ENCODE measurements around the gene GALNT9.
"Not testable (repeated sequence)": the region's sequence is repeated elsewhere in the genome, so short reads cannot be mapped to it uniquely, and the experiment has no call there.

GALNT9 gene

GRCh38 chr12:132278401-132279183 lies 50.8 kb downstream of the GALNT9 start:
- no peak for DNase-seq

DNA sequence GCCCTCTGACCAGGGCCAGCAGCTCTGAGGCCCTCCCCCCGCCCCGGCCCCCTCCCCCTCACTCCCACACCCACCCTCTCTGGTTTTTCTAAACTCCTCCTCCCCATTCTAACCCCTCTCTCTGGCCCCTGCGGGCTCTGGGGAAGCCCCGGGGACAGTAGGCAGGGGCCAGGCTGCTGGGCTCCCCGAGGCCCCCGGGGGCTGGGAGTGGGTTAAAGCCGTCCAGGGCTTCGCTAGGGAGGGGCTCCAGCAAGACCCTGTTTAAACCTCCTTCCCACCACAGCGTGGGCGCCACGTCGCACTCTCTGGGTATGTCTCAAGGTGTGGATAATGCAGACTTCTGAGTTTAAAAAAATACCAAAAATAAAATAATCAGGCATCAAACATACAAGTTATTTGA lies 51.4 kb downstream of the GALNT9 start:
- no peak for DNase-seq

DNA sequence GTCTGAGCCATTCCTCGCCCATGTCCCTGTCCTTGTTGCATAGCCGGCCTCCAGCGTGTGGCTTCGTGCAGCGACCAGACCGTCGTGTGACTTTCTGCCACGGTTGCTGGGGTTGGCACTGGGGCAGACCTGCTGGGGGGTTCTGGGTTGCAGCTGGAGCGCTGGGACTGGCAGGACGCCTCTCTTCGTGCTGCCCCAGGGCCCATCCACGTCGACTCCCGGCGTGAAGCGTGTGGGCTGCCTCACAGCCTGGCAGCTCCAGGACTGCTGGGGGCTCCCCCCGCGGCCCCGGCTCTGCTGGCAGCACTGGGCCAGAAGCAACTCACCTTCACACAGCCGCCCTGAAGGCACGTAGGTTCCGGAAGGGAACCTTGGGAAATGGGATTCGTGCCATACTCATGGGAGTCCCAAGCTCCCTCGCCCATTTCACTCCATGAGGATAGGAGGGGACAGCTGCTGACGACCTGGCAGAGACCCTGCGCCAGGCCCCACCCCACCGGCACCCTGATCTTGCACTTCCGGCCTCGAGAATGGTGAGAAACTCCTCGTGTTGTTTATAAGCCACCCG lies 51.9 kb downstream of the GALNT9 start:
- DNase-seq: no peak

DNA sequence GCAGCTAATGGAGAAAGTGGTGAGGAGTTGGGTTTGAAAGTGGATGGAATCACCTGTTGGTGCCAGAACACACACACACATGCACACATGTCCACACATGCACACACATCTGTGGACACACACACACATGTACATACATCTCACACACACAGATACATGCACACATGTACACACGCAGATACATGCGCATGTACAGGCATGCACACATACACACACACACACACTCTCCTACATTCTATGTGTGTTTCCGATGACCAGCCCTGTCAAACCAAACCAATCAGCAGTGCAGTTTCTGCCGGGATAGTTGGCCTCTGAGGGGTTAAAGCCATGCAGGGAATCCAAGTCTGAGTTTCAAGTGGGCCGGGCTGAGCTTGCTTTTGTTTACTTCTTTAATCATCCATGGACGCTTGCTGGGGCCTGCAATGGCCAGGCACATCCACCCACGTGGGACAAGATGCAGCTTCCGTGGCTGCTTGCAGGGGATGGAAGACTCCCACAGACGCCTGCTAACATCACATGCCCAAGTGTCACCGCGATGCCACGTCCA lies 52.5 kb downstream of the GALNT9 start:
- no peak for DNase-seq

DNA sequence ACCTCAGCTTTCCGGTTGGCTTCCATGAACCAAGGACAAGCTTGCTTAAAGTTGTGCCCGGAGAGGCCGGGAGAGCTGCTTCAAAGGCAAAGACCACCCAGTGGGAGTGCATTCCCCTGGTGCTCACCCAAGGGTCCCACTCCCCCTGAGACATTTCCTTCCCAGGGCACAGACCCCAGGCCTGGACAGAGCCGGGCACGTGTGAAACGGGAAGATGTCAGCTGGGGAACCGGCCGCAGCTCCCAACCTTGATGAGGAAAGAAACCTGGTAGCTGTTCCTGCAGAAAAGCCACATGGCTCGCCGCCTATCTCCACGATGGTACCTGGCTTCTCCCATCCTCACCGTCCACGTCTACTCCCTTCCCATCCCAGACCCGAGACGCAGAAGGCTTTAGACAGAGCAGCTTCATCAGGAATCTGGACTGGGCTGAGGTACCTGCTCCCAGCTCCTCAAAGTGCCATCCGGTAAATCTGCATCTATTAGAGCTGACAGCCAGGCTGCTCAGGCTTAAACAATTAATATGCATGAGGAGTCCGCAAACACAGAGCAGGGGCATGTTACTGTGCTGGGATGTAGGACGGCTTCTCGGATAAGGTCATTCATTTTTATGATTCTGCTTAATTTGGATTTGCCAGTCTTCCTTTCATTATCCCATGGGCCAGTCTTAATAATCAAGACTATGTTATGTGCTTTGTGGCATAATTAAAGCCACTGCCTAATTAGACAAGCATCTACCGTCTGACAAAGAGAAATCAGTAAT lies 53.1 kb downstream of the GALNT9 start:
- DNase-seq: no peak

GRCh38 chr12:132275631-132276030 lies 53.8 kb downstream of the GALNT9 start:
- DNase-seq: no peak

GRCh38 chr12:132275110-132275531 lies 54.3 kb downstream of the GALNT9 start:
- no peak for DNase-seq

DNA sequence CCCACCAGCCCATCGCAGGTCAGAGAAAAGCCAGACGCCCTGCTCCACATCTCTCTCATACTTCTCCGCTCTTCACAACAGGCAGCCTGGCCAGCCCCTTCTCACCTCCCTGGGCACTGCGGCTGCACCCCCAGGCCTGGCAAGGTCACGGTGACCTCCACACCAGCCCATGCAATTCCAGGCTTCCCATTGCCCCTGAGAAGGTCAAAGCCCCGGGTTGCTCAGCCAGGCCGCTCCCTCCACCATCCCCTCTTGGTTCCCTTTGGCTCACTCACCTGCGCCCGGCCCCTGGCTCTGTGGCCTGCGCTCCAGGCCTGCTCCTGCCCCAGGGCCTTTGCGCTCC lies 55.4 kb downstream of the GALNT9 start:
- DNase-seq: no peak

DNA sequence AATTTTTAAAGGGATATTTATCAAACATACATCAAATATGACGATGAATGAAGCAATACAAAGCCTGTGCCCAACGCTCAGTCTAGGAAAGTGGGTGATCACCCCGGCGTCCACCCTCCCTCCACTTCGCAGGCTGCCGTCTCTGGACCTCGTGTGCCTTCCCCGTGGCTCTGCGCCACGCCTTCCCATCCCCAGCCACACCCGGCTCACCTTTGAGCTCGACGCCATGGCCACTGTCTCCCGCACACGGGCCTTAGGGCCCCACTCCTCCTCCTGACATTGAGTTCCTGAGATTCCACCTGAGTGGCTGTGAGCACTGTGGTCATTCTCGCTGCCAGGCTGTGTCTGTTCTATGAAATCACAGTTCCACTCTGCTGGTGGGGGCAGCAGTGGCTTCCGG lies 56.7 kb downstream of the GALNT9 start:
- DNase-seq: no peak

DNA sequence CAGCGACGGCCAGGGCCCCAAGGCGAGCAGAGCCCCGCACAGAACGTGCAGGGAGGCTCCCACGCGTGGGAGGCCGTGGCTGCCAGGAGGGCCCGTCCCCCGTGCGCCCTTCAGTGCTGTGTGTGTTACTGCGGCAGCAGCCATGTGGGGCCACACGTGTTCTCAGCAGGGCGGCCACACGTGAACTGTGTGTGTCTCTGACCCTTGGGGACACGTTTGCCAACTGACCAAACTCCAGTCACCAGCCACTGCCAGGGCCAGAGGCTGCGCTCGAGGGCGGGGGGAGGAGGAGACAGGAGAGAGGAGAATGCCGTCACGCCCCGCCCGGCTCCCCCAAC lies 57.7 kb downstream of the GALNT9 start:
- DNase-seq: no peak

- no peak for DNase-seq
These were observed 58.2 kb downstream of the GALNT9 start for GRCh38 chr12:132270969-132271754.

- DNase-seq: no peak
These were observed 58.9 kb downstream of the GALNT9 start for GRCh38 chr12:132270516-132270915.

DNA sequence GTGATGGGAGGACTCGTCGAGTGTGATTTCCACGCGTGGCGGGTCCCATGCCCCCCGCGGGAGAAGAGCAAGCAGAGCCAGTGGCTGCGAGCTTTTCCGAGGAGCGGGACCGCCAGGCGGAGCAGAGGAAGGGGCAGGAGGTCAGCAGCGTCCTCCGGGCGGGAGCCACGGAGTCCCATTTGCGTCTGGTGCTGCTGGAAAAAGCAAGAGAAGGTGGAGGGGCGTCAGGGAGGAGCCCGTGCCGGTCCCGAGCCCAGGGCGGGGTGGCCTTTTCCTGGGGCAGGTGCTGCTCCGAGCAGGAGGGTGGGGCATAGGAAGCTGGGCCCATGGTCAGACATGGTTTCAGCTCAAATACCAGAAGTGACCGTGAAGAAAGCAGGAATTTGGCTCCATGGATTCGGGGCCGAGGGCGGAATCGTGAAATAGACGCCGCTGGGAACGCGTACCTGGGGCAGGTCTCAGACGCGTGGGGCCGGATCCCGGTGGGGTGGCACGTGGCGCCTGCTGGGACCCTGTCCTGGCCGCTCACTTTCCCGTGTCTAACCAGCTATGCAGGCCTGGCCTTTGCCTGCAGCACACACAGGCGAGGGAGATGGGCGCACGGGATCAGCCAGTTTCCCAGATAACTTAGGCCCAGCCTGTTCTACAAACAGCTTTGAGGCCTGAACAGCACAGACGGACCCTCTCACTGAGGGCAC lies 60.0 kb downstream of the GALNT9 start:
- no peak for DNase-seq

GRCh38 chr12:132268674-132269073 lies 60.7 kb downstream of the GALNT9 start:
- no peak for DNase-seq

- no peak for DNase-seq
These were observed 61.5 kb downstream of the GALNT9 start for GRCh38 chr12:132267873-132268272.

GRCh38 chr12:132266802-132267201 lies 62.6 kb downstream of the GALNT9 start:
- no peak for DNase-seq

GRCh38 chr12:132266370-132266769 lies 63.0 kb downstream of the GALNT9 start:
- no peak for DNase-seq

GRCh38 chr12:132265822-132266221 lies 63.6 kb downstream of the GALNT9 start:
- DNase-seq: not testable (repeated sequence)

- no peak for DNase-seq
These were observed 64.2 kb downstream of the GALNT9 start for GRCh38 chr12:132265056-132265800.

- no peak for DNase-seq
These were observed 65.0 kb downstream of the GALNT9 start for GRCh38 chr12:132264086-132265010.
